GM20431 (cell line): ENCODE results near the gene GAPDHS.

Source experiments
- in situ Hi-C: fragments of 300-500 bp; cut with MseI, MboI; formaldehyde crosslinking; loops from one replicate; pipeline ENCODE4 v1.15.0; 2020; ENCODE audit warnings: low sequenced_read_pairs; ENCODE audit not compliant: unreplicated experiment

Gene GAPDHS

DNA sequence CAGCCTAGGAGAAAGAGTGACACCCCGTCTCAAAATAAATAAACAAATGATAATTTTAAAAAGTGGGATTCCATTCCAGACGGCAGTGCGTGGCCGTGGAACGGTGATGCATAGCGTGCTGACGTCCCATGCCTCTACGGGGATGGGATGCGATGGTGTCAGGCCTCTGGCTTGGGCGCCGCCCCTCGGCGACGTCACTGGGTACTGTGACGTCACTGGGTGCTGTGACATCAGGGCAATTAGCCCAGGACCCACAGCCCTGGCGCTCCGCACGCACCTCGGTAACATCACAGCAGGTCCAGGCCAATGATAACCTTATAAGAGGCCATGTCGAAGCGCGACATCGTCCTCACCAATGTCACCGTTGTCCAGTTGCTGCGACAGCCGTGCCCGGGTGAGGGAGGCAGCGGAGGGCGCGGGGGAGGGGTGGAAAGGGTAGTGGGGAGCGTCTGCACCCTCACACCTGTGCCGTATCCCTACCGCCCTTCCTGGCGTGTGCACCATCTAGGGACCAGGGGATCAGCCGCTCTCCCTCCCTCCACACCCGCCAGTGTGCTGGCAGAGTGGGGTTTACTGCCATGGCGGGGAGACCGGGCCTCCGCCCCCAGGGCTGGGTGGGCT is at the start of gene GAPDHS:
GAPDHS (plus strand) TSS at position 256 of the 621 bp plus-strand sequence; CDS start at position 328, 72 bp downstream.
- in situ Hi-C loops: no loop called here

GRCh38 chr19:35484252-35485036 is 48.8 kb upstream of the GAPDHS start:
- in situ Hi-C loops: no loop called here

GRCh38 chr19:35486268-35486708 is 47.0 kb upstream of the GAPDHS start:
- in situ Hi-C loops: no loop called here

- in situ Hi-C loops: no loop called here
Measured at GRCh38 chr19:35487656-35488182, 45.5 kb upstream of the GAPDHS start.

DNA sequence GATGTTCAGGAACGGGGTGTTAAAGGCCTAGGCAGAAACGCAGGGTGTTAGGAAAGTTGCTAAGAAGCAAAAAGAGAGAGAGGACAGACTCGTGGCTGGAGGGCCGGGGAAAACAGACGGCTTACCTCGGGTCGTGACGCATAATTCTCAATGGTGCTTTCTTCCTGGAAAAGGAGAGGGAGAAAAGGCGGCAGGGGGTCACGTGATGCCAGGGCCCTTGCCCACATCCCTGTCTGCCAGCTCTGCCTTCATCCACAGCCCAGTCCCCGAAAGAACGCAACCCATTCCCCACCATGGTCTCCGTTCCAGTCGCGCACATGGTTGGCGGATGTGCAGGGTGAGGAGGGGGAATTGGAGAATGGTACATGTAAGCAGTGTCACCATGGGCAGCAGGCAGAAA is 44.6 kb upstream of the GAPDHS start:
- in situ Hi-C loops: no loop called here

DNA sequence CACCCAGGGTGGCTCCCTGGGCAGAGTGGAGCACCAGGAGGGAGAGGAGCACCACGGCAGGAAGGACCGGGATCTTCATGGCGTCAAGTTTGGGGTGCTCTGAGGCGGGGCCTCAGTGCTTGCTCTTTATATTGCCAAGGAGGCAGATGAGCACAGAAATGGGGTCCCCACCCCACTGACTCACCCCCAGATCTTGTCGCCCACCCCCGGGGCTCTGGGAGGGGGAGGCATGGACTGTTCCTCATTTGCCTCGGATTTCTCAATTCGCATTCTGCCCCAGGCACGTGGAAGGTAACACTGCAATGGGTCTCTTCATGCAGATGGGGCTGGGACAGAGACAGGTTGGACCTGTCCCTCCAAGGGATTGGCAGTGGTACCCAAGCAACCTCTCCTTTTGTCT is 42.9 kb upstream of the GAPDHS start, which contains the start of gene KRTDAP:
KRTDAP (minus strand) TSS at position 101 of the 400 bp plus-strand sequence; CDS start at position 79, 22 bp downstream.
- in situ Hi-C loops: no loop called here

- in situ Hi-C loops: no loop called here
Measured at GRCh38 chr19:35491836-35492360, 41.4 kb upstream of the GAPDHS start.

DNA sequence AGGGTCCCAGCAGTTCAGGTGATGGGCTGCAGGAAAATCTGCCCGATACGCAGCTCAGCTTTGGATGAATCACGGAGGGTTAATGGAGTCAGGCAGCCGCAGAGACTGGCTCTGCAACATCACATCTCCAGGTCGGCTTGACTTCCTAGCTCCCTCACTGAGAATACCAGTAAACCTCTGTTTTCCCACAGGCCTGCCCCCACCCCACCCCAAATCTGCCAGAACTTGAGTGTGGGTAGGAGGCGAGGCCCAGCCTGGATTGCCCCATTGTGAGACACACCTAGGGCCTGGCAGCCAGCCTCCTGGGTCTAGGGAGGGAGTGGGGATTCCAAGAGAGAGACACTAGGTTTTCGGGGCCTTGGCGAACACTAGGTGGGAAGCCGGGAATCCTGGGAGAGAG is 39.3 kb upstream of the GAPDHS start:
- in situ Hi-C loops: no loop called here

GRCh38 chr19:35495107-35496064 is 37.9 kb upstream of the GAPDHS start:
- in situ Hi-C loops: no loop called here

DNA sequence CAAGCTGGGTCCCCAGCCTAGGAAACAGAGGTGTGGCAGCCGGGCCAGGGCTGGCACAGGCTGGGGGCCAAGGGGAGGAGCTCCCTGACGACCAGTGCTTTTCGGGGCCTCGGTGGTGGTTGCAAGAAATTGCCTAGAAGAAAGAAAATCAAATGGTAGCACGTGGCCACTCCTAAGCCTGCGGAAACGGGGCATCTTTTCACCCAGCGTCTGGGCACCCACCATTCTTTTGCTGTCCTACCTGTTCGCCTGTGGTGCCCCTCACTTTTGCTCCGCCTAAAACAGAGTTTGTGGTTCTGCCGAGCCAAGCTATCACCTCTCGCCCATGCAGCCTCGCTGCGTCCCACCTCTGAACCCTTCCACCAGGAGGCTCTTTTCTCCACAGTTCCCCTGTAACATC is 35.9 kb upstream of the GAPDHS start:
- in situ Hi-C loops: no loop called here

DNA sequence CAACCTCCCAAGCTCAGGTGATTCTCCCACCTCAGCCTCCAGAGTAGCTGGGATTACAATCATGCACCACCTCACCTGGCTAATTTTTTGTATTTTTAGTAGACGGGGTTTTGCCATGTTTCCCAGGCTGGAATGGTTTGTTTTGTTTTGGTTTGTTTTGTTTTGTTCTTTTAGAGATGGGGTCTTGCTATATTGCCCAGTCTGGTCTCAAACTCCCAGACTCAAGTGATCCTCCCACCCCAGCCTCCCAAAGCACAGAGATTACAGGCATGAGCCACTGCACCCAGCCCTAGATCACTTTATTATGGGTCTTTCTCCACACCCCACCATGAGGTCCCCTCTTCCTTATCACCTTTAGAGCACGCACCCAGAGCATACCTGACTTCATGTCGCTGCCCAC is 35.0 kb upstream of the GAPDHS start:
- in situ Hi-C loops: no loop called here

DNA sequence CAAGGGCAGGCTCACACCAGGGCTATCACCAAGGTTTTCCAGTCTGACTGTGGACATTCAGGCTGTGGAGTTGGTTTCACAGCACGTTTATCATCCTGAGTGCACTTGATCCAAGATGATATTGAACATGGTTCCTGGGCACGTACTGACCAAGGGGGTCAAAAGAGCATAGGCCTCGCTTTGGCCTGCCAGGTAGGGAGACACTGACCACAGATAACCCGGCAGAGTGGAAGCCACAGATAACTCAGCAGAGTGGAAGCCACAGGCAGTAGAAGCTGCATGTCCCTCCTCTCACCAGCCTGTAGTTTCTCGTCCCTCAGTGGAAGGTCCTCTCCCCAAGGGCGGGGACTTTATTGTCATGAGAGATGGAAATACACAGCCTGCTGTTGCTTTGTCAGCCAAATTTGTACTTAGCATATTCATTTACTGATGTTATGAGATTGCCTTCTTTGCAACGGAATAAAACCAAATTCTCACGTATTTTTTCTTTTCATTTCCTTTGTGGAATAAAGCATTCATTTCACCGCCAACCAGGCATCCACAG is 34.2 kb upstream of the GAPDHS start:
- in situ Hi-C loops: no loop called here

GRCh38 chr19:35500611-35501010 is 32.6 kb upstream of the GAPDHS start:
- in situ Hi-C loops: no loop called here

DNA sequence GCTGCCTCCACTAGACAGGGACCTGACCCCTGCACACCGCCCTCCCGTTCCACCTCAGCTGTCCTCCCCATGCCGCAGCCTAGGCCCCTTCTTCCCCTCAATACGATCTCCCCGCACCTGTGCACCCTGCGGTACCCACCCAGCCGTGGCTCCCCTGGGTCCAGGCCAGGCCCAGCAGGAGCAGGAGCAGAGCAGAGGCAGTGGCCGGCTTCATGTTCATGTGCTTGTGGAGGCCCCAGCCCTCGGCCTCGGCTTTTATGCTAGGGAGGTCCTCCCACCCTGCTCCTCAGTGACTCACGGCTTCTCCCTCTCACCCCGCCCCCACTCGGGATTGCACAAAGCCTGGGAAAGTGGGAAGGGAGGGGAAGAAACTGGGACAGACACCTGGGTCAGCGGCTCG is 31.6 kb upstream of the GAPDHS start:
- in situ Hi-C loops: no loop called here

- in situ Hi-C loops: no loop called here
Measured at GRCh38 chr19:35502751-35503150, 30.5 kb upstream of the GAPDHS start.

- in situ Hi-C loops: no loop called here
Measured at GRCh38 chr19:35506011-35506410, 27.2 kb upstream of the GAPDHS start.

GRCh38 chr19:35507561-35507960 is 25.7 kb upstream of the GAPDHS start:
- in situ Hi-C loops: no loop called here

GRCh38 chr19:35508129-35508528 is 25.1 kb upstream of the GAPDHS start:
- in situ Hi-C loops: no loop called here

DNA sequence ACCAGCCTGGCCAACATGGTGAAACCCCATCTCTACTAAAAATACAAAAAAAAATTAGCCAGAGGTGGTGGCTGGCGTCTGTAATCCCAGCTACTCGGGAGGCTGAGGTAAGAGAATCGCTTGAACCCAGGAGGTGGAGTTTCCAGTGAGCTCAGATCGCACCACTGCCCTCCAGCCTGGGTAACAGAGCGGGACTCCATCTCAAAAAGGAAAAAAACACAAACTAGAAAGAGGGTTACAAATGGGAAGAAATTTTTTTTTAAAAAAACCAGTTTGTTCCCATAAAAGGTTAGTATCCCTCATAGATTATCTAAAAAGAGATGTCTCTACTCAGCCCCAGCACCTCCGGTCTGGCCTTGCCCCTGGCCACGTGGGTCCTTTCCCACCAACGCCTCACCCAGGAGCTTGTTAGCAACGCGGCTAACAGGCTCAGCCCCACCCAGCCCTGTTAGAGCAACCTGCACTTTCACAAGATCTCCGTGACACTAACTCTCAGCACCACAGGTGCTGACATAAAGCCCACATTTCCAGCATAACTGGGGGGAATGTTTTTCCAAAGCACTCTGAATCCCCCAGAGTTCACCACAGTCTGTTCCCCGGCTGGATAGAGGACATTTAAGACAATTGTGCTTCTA is 24.1 kb upstream of the GAPDHS start:
- in situ Hi-C loops: no loop called here
